HG03108 (cell line): ENCODE measurements around the gene WDR5B.

Source experiments
- ATAC-seq: cut with Tn5 transposase; IDR thresholded peaks from one replicate; pipeline ENCODE4 v1.9.1; 2021; ENCODE audit warnings: moderate library complexity; ENCODE audit not compliant: unreplicated experiment

The WDR5B gene

DNA sequence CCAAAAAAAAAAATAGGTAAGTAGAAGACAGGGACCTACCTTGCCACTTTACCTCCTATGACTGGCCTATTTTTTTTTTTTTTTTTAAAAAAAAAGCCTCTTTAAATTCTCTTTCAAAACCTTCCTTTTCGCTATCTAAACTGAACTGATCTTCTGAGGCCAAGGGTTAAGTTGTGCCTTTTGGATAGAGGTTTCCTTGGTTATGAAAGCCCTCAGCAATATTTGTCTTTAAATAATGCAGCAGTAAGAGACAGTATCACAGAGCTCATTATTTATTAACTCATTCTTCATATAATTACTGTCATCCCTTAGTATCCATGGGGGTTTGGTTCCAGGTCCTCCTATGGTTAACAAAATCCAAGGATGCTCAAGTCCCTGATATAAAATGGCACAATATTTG, 41.8 kb downstream of the WDR5B start:
- ATAC-seq = no peak

DNA sequence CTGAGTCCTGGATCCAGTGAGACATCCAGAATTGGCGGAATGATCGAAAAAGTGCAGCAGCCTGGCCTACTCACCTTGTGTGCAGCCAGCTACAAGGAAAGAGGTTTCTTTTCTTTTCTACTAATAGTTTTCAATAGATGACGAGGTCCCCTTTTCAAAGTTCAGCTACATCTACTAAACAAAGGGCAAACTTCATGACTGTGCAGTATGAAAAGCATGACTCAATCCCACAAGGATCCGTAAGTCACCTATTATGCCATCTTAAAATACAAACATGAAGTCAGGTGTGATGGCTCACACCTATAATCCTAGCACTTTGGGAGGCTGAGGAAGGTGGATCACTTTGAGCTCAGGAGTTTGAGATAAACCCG, 49.5 kb downstream of the WDR5B start:
- no peak for ATAC-seq

DNA sequence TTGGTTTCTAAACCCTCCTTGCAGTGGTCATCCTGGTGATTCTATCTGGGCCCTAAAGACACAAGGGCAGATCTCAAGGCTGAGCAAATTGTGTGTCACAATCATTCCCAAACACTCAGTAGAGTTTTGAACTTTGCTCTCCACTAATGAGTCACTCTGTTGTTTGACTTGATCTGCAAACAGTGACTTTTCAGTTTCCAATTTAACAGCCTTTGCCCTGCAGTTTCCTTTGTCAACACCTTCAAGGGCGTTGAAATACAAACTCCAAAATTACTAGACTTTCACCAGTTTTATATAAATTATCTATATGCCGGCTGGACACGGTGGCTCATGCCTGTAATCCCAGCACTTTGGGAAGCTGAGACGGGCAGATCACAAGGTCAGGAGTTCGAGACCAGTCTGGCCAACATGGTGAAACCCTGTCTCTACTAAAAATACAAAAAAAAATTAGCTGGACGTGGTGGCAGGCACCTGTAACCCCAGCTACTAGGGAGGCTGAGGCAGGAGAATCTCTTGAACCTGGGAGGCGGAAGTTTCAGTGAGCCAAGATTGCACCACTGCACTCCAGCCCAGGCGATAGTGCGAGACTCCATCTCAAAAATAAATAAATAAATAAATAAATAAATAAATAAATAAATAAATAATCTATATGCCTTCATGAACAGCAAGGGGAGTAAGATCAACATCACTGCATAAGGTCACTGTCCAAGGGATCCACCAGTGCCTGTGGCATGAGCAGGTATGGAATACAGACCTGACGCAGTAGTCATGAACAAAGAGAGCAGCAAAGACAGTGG, 50.1 kb downstream of the WDR5B start:
- ATAC-seq = peak; percentile 95

DNA sequence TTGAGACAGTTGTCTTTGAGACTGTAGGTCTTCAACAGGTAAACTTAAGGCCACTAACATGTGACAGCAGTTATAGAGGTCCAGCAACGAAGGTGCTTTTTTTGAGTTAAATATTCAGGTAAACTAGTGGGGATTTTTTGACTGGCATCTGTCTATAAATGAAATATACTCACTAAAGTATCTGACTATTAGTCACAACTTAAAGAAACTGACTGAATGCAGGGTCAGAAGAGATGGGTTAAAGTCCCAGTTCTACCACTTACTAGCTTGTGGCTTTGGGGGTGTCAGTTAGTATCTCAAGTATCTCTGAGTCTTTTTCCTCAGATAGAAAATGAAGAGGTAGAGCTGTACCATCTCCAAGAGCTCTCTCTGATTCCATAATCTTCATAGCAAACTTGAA, 50.8 kb downstream of the WDR5B start:
- ATAC-seq = peak; percentile 24

DNA sequence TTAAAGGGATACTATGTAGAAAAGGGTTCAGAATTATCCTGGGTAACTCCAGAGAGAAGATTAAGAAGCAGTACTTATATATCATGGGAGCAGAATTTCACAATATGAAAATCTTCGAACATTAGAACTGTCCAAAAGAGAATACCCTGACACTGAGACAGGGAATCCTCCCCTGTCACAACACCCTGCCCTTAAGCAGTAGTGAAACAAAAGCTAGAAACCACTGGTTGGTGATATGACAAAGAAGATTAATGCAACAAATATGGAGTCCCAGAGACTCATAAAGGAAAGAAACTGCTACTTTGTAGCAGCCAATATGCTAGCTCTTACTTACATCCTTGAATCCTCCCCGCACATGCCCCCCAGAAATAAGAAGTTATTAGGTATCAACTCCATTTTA, 51.4 kb downstream of the WDR5B start:
- ATAC-seq = no peak
